ENCODE data around the gene KLHL29. TPM values are rescaled to one million over a fixed set of nuclear protein-coding genes. Genes with fewer than 3 reads are reported as not detected.

The KLHL29 gene
- total and polyA plus RNA-seq, 2 of the 13 experiments (the other 11 are each of a cell fraction or from before 2014, with no cell fraction given): 0.01 TPM; not detected in 1

GRCh38 chr2:23673830-23674679 is 289.1 kb downstream of the KLHL29 start (continued):
- TF ChIP-seq XBP1 (CRISPR knock-in tag; IDR thresholded peaks at IDR 0.05) (peak; percentile 79), CREB3 (CRISPR knock-in tag; IDR thresholded peaks at IDR 0.05) (peak; percentile 78; the same call in 1 of the 2 replicates), ZNF317 (CRISPR knock-in tag; IDR thresholded peaks at IDR 0.05) (0 out of 2 replicates have a peak, but pooled peaks have one; percentile 39), CTCF (CRISPR knock-in tag; IDR thresholded peaks at IDR 0.05) (no peak), SNAI1 (CRISPR knock-in tag; IDR thresholded peaks at IDR 0.05; ENCODE audit: borderline replicate concordance) (no peak), KDM1A (CRISPR knock-in tag; IDR thresholded peaks at IDR 0.05) (no peak), ARNT (IDR thresholded peaks at IDR 0.05) (no peak), YY1 (IDR thresholded peaks at IDR 0.05; ENCODE audit: insufficient read depth, insufficient replicate concordance, low read depth, low read length) (no peak), KLF16 (CRISPR knock-in tag; IDR thresholded peaks at IDR 0.05) (peak in 1 of 2 experiments; percentile 72; a peak in 2 of 4 replicates), GPBP1L1 (CRISPR knock-in tag; IDR thresholded peaks at IDR 0.05) (no peak), GMEB1 (CRISPR knock-in tag; IDR thresholded peaks at IDR 0.05; ENCODE audit: borderline replicate concordance) (no peak), GABPB1 (CRISPR knock-in tag; IDR thresholded peaks at IDR 0.05) (no peak), ZNF329 (CRISPR knock-in tag; IDR thresholded peaks at IDR 0.05; ENCODE audit: low read depth) (no peak), SSRP1 (CRISPR knock-in tag; IDR thresholded peaks at IDR 0.05) (no peak), ZNF343 (CRISPR knock-in tag; IDR thresholded peaks at IDR 0.05) (0 out of 2 replicates have a peak, but pooled peaks have one; percentile 42), KLF15 (CRISPR knock-in tag; IDR thresholded peaks at IDR 0.05; ENCODE audit: borderline replicate concordance) (no peak; the same call in 1 of the 2 replicates), SOX5 (CRISPR knock-in tag; IDR thresholded peaks at IDR 0.05; ENCODE audit: borderline replicate concordance) (0 out of 2 replicates have a peak, but pooled peaks have one; percentile 30), ZNF333 (CRISPR knock-in tag; IDR thresholded peaks at IDR 0.05; ENCODE audit: borderline replicate concordance) (no peak), HES4 (CRISPR knock-in tag; IDR thresholded peaks at IDR 0.05; ENCODE audit: borderline replicate concordance) (peak; percentile 77; the same call in 1 of the 2 replicates), NR1H2 (CRISPR knock-in tag; IDR thresholded peaks at IDR 0.05; ENCODE audit: borderline replicate concordance, low read depth) (no peak), ZNF597 (CRISPR knock-in tag; IDR thresholded peaks at IDR 0.05) (no peak), PRPF4 (IDR thresholded peaks at IDR 0.05; ENCODE audit: low read depth, low read length, poor library complexity, severe bottlenecking) (no peak), ZNF672 (CRISPR knock-in tag; IDR thresholded peaks at IDR 0.05) (no peak)

All from HepG2 (cell line).